GOT3 (cell line): ENCODE data around the gene ABHD5.

ENCODE experiments used
- DNase-seq: peaks from one replicate; lab custom pipeline; 2025; ENCODE audit warnings: mixed read lengths; lab: John Stamatoyannopoulos, UW

Gene ABHD5

GRCh38 chr3:43779850-43780249, 89.1 kb downstream of the ABHD5 start:
- DNase-seq = no peak

GRCh38 chr3:43782541-43782940, 91.8 kb downstream of the ABHD5 start:
- no peak for DNase-seq
